Lower leg skin (tissue), 4 donors: ENCODE results near the gene HPS4. TPM values are rescaled to one million over a fixed set of nuclear protein-coding genes. Genes with fewer than 3 reads are reported as not detected.
A peak's percentile ranks its signal among the peaks of the same experiment; 100 is the strongest.

ENCODE experiments used
- DNase-seq, 2 donors: peaks; one replicate each; pipeline ENCODE4 v3.0.0-alpha.2; 2019; ENCODE audit warnings: low spot score in 2 of 2
- H3K4me3 ChIP-seq: fragments of 200-600 bp; sonication (generic); 2 replicates; pipeline ENCODE4 v1.5.1; 2017; ENCODE audit warnings: mild to moderate bottlenecking, low read depth; ENCODE audit not compliant: poor library complexity, severe bottlenecking
- CTCF ChIP-seq, 3 donors: fragments of 450-650 bp; IDR thresholded peaks; one replicate each; pipeline ENCODE4 v1.5.1; 2016; ENCODE audit warnings: antibody characterized with exemption in 3 of 3, mild to moderate bottlenecking in 3 of 3, moderate library complexity in 2 of 3
- POLR2A ChIP-seq, 2 donors: fragments of 450-650 bp; IDR thresholded peaks; one replicate each; pipeline ENCODE4 v1.6.1; 2016 to 2017; ENCODE audit warnings: antibody characterized with exemption in 2 of 2, mild to moderate bottlenecking in 1 of 2, moderate library complexity in 1 of 2
- WGBS, 2 donors: methylation state at CpG; one replicate each; pipeline ENCODE4 v1.1.5; 2018; 5-methylcytosine and 5-hydroxymethylcytosine counted together
- intact Hi-C: fragments of 100-400 bp; cut with DNase I; formaldehyde crosslinking; loops from one replicate; pipeline ENCODE4 v1.15.0; 2023; ENCODE audit warnings: low total_unique reads
- total RNA-seq, 4 donors: library from RNA; depleted of rRNA; stranded (reverse); fragments of >200 nt; gene quantifications; one replicate each; pipeline ENCODE4 v1.1.0, GENCODE V29; 2016

Gene HPS4
- total RNA-seq, 4 donors from 2014 or later = 40.5 to 68.0 (median 47.5) TPM

GRCh38 chr22:26515931-26516330 is 32.3 kb upstream of the HPS4 start:
- 86 to 88% methylated on average over 3 of the region's 3 CpGs for WGBS, 2 donors
- intact Hi-C loops = no loop called here
- no peak overlapping the region for H3K4me3 ChIP-seq
- TF ChIP-seq CTCF (IDR thresholded peaks at IDR 0.05) (no peak), POLR2A (IDR thresholded peaks at IDR 0.05) (no peak)
- no peak for DNase-seq

- DNase-seq = no peak
- no peak overlapping the region for H3K4me3 ChIP-seq
- TF ChIP-seq POLR2A (IDR thresholded peaks at IDR 0.05) (no peak), CTCF (IDR thresholded peaks at IDR 0.05) (no peak)
- intact Hi-C loops = no loop called here
- WGBS, 2 donors = 91 to 94% methylated on average over 12 of the region's 12 CpGs
These were observed 31.0 kb upstream of the HPS4 start for GRCh38 chr22:26514419-26515161.

GRCh38 chr22:26513838-26514237 is 30.3 kb upstream of the HPS4 start:
- WGBS, 2 donors = 52 to 68% methylated on average over 1 of the region's 1 CpG
- intact Hi-C loops = no loop called here
- no peak for TF ChIP-seq POLR2A (IDR thresholded peaks at IDR 0.05)
- TF ChIP-seq CTCF (IDR thresholded peaks at IDR 0.05) = no peak
- DNase-seq = no peak
- H3K4me3 ChIP-seq = no peak overlapping the region

GRCh38 chr22:26512149-26512793 is 28.7 kb upstream of the HPS4 start, which contains the start of gene TFIP11:
TFIP11 (minus strand) TSS chr22:26512473; CDS start chr22:26510272, 2,201 bp downstream.
- TF ChIP-seq CTCF (IDR thresholded peaks at IDR 0.05) (no peak), POLR2A (IDR thresholded peaks at IDR 0.05) (no peak)
- peak; percentile 92 to 98 for DNase-seq
- H3K4me3 ChIP-seq = peak within 1 kb of the TSS; percentile 95
- intact Hi-C loops = no loop called here
- 1% methylated on average over 31 to 40 of the region's 40 CpGs for WGBS, 2 donors

- intact Hi-C loops = no loop called here
- TF ChIP-seq POLR2A (IDR thresholded peaks at IDR 0.05) = no peak
- TF ChIP-seq CTCF (IDR thresholded peaks at IDR 0.05) = no peak
- no peak overlapping the region for H3K4me3 ChIP-seq
- DNase-seq = no peak
These were observed 24.6 kb upstream of the HPS4 start for GRCh38 chr22:26508148-26508547.
